GM19099 (cell line): ENCODE results near the gene SLC23A3.

ENCODE experiments used
- POLR2A ChIP-seq: IDR thresholded peaks from 3 replicates; pipeline ENCODE4 v1.6.1; 2011; ENCODE audit warnings: low read depth; ENCODE audit not compliant: insufficient read length; ENCODE audit errors: extremely low read depth

Gene SLC23A3

GRCh38 chr2:219207884-219208740, 38.3 kb upstream of the SLC23A3 start:
- no peak for TF ChIP-seq POLR2A

- no peak for TF ChIP-seq POLR2A
Measured at GRCh38 chr2:219207134-219207883, 37.5 kb upstream of the SLC23A3 start.

GRCh38 chr2:219206328-219207133, 36.7 kb upstream of the SLC23A3 start, which contains the start of gene ZFAND2B:
Gene ZFAND2B (plus strand): TSS chr2:219206782. CDS start chr2:219206988, 206 bp downstream.
- TF ChIP-seq POLR2A, result peak; percentile 98

- TF ChIP-seq POLR2A, result no peak
Measured at GRCh38 chr2:219205981-219206327, 36.1 kb upstream of the SLC23A3 start.

GRCh38 chr2:219205165-219205538, 35.3 kb upstream of the SLC23A3 start:
- no peak for TF ChIP-seq POLR2A

- no peak for TF ChIP-seq POLR2A
Measured at GRCh38 chr2:219204425-219205164, 34.8 kb upstream of the SLC23A3 start.

- no peak for TF ChIP-seq POLR2A
Measured at GRCh38 chr2:219199470-219200211, 29.8 kb upstream of the SLC23A3 start.

- TF ChIP-seq POLR2A, result no peak
Measured at GRCh38 chr2:219198974-219199373, 29.1 kb upstream of the SLC23A3 start.

GRCh38 chr2:219197388-219197787, 27.6 kb upstream of the SLC23A3 start:
- no peak for TF ChIP-seq POLR2A

GRCh38 chr2:219186754-219187456, 17.1 kb upstream of the SLC23A3 start:
- TF ChIP-seq POLR2A, result no peak

- TF ChIP-seq POLR2A, result no peak
Measured at GRCh38 chr2:219184121-219184520, 14.3 kb upstream of the SLC23A3 start.

- no peak for TF ChIP-seq POLR2A
Measured at GRCh38 chr2:219183151-219183772, 13.4 kb upstream of the SLC23A3 start.
